NCI-H69 (cell line): ENCODE data around the gene PSD4.
"Not testable (repeated sequence)": the region's sequence is repeated elsewhere in the genome, so short reads cannot be mapped to it uniquely, and the experiment has no call there.

Experiments
- DNase-seq: peaks from one replicate; lab custom pipeline; 2025; lab: John Stamatoyannopoulos, UW

The PSD4 gene

DNA sequence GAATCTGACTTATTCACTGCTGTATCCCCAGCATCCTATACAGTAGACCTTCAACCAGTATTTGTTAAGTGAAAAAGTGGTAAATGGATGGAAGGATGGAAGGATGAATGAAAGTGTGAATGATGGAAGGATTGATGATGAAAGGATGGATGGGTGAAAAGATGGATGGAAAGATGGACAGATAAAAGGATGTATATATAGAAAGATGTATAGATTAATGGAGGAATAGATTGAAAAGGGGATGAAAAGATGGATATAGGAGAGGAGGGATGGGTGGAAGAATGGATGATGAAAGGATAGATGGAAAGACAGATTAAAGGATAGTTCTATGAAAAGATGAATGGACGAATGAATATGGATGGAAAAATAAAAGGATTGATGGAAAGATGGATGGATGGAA, 50.0 kb downstream of the PSD4 start:
- no peak for DNase-seq

DNA sequence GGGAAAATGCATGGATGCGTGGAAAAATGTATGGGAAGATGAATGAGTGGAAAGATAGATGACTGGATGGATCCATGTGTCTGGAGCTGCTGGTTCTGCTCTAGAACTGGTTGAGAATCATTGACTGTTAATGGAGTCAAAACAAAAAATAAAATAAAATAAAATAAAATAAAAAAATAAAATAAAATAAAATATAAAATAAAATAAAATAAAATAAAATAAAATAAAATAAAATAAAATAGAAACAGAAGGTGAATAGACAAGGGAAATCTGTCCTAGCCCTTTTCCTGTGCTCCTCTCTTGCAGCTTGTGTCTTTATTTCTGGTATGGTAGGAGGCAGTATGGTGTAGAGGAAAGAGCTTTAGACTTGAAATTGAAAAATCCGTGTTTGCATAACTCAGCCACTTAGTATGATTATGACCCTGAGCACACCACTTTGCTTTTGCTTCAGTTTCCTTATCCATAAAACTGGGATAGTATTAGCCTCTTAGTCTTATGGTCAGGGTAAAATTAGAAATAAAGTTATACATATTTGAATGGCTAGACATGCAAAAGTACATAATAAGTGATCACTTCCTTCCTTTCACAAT, 51.0 kb downstream of the PSD4 start:
- peak; percentile 10 for DNase-seq

GRCh38 chr2:113225263-113226259, 51.8 kb downstream of the PSD4 start:
- DNase-seq, result peak; percentile 86

DNA sequence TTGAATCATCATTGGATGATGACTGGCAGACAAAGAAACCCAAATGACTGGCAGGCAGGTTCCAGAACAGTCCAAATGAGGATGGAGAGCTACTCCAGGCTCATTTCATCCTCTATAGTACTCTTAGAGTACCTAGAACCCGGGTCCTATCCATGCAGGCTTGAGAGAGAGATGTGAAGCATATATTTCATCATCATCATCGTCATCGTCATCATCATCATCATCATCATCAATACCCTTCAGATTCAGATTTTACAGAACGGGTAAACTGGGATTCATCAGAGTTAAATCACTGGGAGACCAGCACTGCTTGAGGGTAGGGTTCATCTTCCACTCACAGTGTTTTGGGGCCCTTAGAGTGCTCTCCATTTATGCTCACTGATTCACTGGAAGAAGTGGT, 52.7 kb downstream of the PSD4 start:
- DNase-seq, result no peak

DNA sequence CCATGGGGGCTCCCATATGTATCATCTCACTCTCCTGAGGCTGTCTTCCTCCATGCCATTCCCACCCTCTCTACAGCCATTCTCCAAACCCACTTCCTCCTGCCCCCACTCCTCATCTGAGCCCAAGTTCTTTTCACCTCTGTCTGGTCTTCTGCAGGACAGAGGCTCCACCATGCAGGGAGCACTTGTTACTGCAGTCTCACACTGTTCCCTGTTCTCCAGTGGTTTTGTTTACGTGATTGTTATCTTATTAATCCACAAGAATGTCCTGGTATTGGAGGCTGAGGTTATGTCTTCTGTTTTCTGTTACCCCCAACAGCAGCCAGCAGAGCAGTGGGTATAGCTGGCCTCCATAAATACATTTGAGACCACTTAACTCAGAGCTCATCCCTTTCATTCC, 53.5 kb downstream of the PSD4 start:
- peak; percentile 2 for DNase-seq

GRCh38 chr2:113227698-113228097, 53.9 kb downstream of the PSD4 start:
- no peak for DNase-seq

- DNase-seq, result peak; percentile 73
These were observed 54.6 kb downstream of the PSD4 start for GRCh38 chr2:113228351-113228750.

DNA sequence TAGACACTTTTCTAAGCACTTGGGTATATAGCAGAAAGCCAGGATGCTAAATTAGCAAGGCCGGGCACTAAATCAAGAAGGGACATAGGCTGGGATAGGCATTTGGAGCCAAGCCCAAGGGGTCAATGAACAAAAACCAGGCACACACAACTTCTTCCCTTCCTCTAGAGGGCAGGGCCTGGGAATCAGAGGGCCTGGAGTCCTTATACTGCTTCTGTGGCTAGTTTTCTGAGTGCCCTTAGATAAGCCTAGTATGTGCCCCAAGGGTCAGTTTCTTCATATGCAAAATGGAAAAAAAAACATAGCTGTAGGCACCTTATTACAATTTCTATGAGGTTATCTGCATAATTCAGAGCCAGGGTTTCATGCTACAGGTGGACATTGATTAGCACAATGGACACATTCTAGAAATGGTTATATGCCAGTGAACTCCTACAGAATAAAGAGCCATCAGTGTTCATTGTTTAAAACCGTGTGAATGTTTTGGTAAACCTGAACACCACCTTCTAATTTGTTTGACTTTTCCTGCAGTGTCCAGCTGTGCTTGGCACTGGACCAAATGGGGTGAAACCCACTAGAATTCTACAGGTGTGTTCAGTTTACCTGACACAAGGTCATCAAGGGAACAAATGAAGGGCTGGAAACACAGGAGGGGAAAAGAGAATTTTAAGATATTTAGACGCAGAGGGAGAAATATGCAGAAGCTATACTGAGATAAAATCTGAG, 55.4 kb downstream of the PSD4 start:
- DNase-seq, result peak; percentile 79

DNA sequence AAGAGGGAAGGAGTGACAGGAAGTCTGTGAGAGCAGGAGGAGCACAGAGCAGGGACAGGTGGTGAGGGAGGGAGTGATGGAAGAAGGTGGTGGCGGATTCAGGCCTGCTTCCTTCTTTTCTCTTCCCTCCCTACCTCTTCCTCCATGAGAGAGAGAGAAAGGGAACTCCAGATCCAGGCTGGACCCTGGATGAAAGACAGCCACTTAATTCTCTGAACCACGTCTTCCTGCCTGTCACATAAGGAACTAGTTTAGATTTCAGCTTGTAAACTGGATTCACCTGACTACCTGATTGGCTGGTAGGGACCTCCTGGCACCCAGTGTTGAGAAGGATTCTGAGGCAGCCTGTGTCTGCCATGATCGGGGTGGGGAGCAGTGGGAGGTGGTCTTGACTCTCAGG, 56.0 kb downstream of the PSD4 start:
- peak; percentile 69 for DNase-seq

DNA sequence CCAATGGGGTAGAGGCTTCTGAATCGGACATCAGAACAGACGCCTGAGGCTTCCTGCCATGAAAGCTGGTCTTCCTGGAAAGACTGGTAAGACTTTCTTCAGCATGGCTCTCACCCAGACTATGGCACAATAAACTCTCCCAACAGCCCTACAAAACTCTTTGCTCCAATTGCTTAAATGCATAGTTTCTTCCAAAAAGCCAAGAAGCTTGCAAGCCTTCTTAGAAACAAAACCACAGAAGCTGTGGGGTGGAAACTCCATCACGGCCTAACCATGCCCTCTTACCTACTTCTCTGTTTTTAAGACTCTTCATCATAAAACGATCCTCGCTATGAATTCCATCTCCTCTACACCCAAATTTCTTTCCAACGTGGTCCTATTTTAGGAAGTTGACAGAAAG, 56.8 kb downstream of the PSD4 start:
- DNase-seq, result no peak

- no peak for DNase-seq
These were observed 57.3 kb downstream of the PSD4 start for GRCh38 chr2:113231064-113231463.

DNA sequence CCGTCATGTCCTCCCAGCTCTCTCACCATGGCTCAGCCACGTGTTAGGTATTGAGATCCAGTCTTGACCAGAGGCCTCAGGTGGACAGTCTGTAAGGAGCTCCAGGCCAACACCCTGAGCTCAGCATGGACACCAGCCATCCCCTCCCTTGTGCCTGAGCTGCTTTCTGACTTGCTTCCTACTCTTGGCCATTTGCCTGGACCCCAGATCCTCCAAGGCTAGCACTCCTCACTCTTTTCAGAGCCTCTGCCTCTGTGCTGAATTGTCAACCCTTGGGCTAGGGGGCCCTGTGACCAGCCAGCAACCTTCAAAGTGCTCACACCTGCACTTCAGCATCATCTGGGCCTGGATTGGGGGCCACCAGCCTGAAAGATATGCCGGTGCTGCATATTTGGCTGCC, 58.4 kb downstream of the PSD4 start:
- no peak for DNase-seq

DNA sequence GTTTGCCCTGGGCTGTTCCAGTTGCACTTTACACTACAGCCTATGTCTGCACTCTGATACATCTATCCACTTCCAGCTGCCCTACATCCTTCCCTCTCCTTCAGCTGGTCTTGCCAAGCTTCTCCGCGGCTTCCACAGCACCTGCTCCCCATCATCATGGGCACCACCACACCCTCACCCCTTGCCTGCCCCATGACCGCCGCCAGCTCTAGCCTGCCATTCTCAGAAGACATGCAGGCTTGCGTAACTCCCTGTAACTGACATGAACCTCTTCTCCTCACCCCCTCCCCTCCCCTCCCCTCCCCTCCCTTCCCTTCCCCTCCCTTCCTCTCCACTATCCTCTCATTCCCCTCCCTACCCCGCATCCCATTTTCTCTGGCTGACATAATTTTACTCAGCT, 59.0 kb downstream of the PSD4 start:
- DNase-seq, result no peak

DNA sequence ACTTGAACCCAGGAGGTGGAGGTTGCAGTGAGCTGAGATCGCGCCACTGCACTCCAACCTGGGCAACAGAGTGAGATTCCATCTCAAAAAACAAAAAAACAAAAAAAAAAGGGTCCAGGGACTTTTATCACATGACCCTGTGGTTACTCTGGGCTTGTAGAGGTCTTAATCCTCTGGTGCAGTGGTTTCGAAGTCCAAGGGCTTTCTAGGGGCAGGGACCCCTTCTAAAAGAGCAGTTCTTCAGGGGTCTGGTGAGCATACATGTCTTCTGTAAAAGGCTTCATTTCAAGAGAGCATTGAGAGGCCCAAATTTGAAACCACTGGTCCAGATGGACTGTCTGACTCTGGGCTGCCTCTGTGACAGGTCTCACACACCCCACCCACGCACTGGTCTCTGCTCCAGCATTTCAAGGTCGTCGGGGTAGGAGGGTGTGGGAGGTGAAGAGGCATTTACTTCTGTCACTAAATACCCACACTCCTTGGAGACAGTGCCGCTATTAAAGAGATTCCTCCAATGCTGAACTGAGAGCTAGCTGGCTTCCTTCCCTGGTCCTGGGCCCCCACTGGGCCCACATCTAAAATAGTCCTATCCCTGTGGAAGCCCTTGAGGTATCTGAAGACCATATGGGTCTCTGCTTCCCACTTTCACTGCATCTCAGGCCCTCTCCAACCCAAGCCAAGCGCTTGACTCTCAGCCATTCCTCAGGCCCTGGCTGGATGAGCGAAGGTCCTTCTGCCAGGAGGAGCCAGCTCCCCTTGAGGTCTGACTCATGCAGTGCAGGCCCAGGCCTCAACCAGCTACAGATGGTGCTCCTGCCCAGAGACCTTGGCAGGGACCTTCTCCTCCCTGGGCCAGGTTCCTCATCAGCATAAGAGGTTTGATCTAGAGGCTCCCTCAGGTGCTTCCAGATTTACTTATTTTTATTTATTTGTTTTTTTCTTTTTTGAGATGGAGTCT, 60.1 kb downstream of the PSD4 start:
- no peak for DNase-seq

DNA sequence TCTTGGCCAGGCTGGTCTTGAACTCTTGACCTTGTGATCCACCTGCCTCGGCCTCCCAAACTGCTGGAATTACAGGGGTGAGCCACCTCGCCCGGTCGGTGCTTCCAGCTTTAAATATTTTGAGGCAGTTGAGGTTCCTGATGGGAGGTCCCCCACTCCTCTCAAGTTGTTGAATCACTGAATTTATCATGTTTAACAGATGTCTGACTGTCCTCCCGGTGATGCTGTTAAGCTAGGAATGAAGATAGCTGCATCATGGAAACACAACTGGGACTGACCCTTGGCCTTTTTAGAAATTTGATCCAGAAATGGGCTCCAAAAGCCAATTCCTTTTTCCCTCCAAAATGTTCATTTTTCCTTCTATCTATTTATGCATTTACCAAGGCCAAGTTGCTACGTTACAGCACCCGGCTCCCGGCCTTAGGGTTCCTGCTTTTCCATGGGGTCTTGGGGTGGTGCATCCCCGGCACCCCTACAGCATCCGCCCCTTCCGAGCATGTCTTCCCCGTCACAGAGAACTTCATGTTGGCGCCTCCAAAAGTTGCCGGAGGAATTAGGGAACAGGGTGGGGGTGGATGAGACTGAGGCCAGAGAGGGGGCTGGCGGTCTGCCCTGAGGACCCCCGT, 61.1 kb downstream of the PSD4 start:
- no peak for DNase-seq

GRCh38 chr2:113235347-113236226, 61.8 kb downstream of the PSD4 start:
- DNase-seq, result not testable (repeated sequence)

GRCh38 chr2:113236367-113237159, 62.8 kb downstream of the PSD4 start:
- DNase-seq, result no peak

- DNase-seq, result no peak
These were observed 63.9 kb downstream of the PSD4 start for GRCh38 chr2:113237604-113238160.
